ENCODE measurements around the gene BBX.

Gene BBX

GRCh38 chr3:107516475-107516874 lies 6.3 kb upstream of the BBX start:
- DNase-seq: no peak
- Histone ChIP-seq H3K9me3 (no peaks in the 10 kb centered on the region), H3K4me1 (no peaks in the 10 kb centered on the region), H3K4me3 (no peak overlapping the region), H3K27me3 (no peaks in the 10 kb centered on the region), H3K36me3 (no peaks in the 10 kb centered on the region), H3K27ac (no peak overlapping the region)
- TF ChIP-seq CTCF (IDR thresholded peaks at IDR 0.05): no peak
- intact Hi-C loops (cut with DNase I; ENCODE audit: low total_unique reads): no loop called here

- Histone ChIP-seq H3K4me1 (peaks cover 0 to 9% (median 2%) of the 10 kb centered on the region in 4 donors), H3K27me3 (no peaks in the 10 kb centered on the region), H3K9me3 (no peaks in the 10 kb centered on the region), H3K4me3 (no peak overlapping the region), H3K27ac (no peak overlapping the region), H3K36me3 (no peaks in the 10 kb centered on the region)
- TF ChIP-seq CTCF (IDR thresholded peaks at IDR 0.05): no peak
- intact Hi-C loops (cut with DNase I; ENCODE audit: low total_unique reads): loop anchor here (10.0 kb wide), 1 partner anchor 246 kb away; no protein-coding TSS in a partner anchor
- no peak for DNase-seq
Observed at GRCh38 chr3:107520535-107520934, 2.2 kb upstream of the BBX start.

- Histone ChIP-seq H3K9me3 (no peaks in the 10 kb centered on the region), H3K36me3 (no peaks in the 10 kb centered on the region), H3K27ac (no peak overlapping the region), H3K4me3 (no peak overlapping the region), H3K27me3 (no peaks in the 10 kb centered on the region), H3K4me1 (peaks cover 0 to 19% (median 8%) of the 10 kb centered on the region in 4 donors)
- intact Hi-C loops (cut with DNase I; ENCODE audit: low total_unique reads): loop anchor here (10.0 kb wide), 1 partner anchor 247 kb away; no protein-coding TSS in a partner anchor
- no peak for TF ChIP-seq CTCF (IDR thresholded peaks at IDR 0.05)
- no peak for DNase-seq
Observed at GRCh38 chr3:107521469-107522059, 1.2 kb upstream of the BBX start.

- Histone ChIP-seq H3K27ac (peak overlapping the region; percentile 95 to 96), H3K4me3 (peak overlapping the region; percentile 68 to 97), H3K36me3 (no peaks in the 10 kb centered on the region), H3K4me1 (peaks cover 0 to 21% (median 8%) of the 10 kb centered on the region in 4 donors), H3K9me3 (no peaks in the 10 kb centered on the region), H3K27me3 (no peaks in the 10 kb centered on the region)
- no peak for TF ChIP-seq CTCF (IDR thresholded peaks at IDR 0.05)
- no peak for DNase-seq
- intact Hi-C loops (cut with DNase I; ENCODE audit: low total_unique reads): loop anchor here (10.0 kb wide), 1 partner anchor 248 kb away; no protein-coding TSS in a partner anchor
Observed at GRCh38 chr3:107523289-107523538, 452 bp downstream of the BBX start.

GRCh38 chr3:107523539-107524325 lies 970 bp downstream of the BBX start:
- H3K4me3 ChIP-seq: peak overlapping the region; percentile 68 to 97
- no peaks in the 10 kb centered on the region for H3K9me3 ChIP-seq
- peak; percentile 36 to 75 for DNase-seq
- intact Hi-C loops (cut with DNase I; ENCODE audit: low total_unique reads): loop anchor here (10.0 kb wide), 1 partner anchor 249 kb away; no protein-coding TSS in a partner anchor
- peaks cover 0 to 21% (median 8%) of the 10 kb centered on the region in 4 donors for H3K4me1 ChIP-seq
- H3K36me3 ChIP-seq: no peaks in the 10 kb centered on the region
- no peaks in the 10 kb centered on the region for H3K27me3 ChIP-seq
- TF ChIP-seq CTCF (IDR thresholded peaks at IDR 0.05): no peak
- peak overlapping the region; percentile 95 to 96 for H3K27ac ChIP-seq

Data from tibial artery (tissue), 4 donors.